ENCODE results near the gene NR5A1. TPM values are rescaled to one million over a fixed set of nuclear protein-coding genes. Genes with fewer than 3 reads are reported as not detected.

Gene NR5A1
- total RNA-seq, 4 donors from 2014 or later: 0.40 TPM; not detected in 3

DNA sequence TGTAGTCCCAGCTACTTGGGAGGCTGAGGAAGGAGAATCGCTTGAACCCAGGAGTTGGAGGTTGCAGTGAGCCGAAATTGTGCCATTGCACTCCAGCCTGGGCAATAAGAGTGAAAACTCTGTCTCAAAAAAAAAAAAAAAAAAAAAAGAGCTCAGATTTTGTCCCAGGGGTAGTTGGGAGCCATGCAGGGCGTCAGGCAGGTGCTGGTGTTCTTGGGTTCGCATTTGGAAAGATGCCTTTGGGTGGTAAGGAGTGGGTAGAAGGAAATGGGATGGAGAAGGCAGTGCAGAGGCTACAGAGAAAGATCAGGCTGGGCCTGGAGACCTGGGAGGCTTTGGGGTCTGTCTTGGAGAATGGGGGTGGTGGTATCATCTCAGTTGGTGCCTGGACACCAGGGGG is 33.0 kb downstream of the NR5A1 start:
- H3K27me3 ChIP-seq: peaks cover 17% of the 10 kb centered on the region
- TF ChIP-seq, protein P1, sequence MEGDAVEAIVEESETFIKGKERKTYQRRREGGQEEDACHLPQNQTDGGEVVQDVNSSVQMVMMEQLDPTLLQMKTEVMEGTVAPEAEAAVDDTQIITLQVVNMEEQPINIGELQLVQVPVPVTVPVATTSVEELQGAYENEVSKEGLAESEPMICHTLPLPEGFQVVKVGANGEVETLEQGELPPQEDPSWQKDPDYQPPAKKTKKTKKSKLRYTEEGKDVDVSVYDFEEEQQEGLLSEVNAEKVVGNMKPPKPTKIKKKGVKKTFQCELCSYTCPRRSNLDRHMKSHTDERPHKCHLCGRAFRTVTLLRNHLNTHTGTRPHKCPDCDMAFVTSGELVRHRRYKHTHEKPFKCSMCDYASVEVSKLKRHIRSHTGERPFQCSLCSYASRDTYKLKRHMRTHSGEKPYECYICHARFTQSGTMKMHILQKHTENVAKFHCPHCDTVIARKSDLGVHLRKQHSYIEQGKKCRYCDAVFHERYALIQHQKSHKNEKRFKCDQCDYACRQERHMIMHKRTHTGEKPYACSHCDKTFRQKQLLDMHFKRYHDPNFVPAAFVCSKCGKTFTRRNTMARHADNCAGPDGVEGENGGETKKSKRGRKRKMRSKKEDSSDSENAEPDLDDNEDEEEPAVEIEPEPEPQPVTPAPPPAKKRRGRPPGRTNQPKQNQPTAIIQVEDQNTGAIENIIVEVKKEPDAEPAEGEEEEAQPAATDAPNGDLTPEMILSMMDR (IDR thresholded peaks at IDR 0.05): no peak
- no peak for TF ChIP-seq POLR2A (IDR thresholded peaks at IDR 0.05)
- H3K9me3 ChIP-seq: no peaks in the 10 kb centered on the region
- intact Hi-C loops (cut with DNase I): no loop called here
- no peaks in the 10 kb centered on the region for H3K36me3 ChIP-seq
- H3K4me3 ChIP-seq (replicated peaks in 1 of 3): no peak overlapping the region
- peaks cover 0 to 8% of the 10 kb centered on the region in 2 donors for H3K4me1 ChIP-seq
- WGBS, 2 donors: 74 to 83% methylated on average over 4 of the region's 4 CpGs
- H3K27ac ChIP-seq: no peak overlapping the region
- no peak for DNase-seq

DNA sequence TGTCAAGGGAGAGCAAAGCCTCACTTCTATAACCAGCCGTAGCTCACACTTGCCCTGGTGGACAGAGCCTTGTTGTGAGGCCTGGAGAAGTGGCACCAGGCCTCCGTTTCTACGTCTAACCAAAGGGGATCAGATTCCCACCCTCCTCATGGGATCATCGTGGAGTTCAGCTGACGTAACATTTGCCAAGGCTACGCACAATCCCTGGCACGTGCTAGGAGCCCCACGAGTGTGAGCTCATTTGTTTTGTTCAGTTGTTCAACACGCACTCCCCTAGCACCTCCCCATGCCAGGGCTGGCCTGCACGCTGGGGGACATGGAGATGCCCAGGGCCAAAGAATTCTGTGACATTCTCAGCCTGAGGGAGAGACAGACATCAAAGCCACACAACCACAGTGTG is 33.9 kb downstream of the NR5A1 start:
- peaks cover 14% of the 10 kb centered on the region for H3K27me3 ChIP-seq

GRCh38 chr9:124472770-124473169 is 34.4 kb downstream of the NR5A1 start:
- Histone ChIP-seq H3K36me3 (no peaks in the 10 kb centered on the region), H3K9me3 (no peaks in the 10 kb centered on the region), H3K27me3 (peaks cover 8% of the 10 kb centered on the region), H3K4me3 (replicated peaks in 1 of 3) (no peak overlapping the region), H3K27ac (no peak overlapping the region), H3K4me1 (peaks cover 0 to 5% of the 10 kb centered on the region in 2 donors)
- intact Hi-C loops (cut with DNase I): no loop called here
- TF ChIP-seq POLR2A (IDR thresholded peaks at IDR 0.05): no peak
- TF ChIP-seq, protein P1 (IDR thresholded peaks at IDR 0.05): no peak
- no peak for DNase-seq
- 55% methylated on average over 7 of the region's 7 CpGs for WGBS, 2 donors

More for the DNA sequence above, 33.9 kb downstream of the NR5A1 start:
- peaks cover 0 to 8% of the 10 kb centered on the region in 2 donors for H3K4me1 ChIP-seq
- intact Hi-C loops (cut with DNase I): no loop called here
- no peak overlapping the region for H3K27ac ChIP-seq
- H3K9me3 ChIP-seq: no peaks in the 10 kb centered on the region
- H3K36me3 ChIP-seq: no peaks in the 10 kb centered on the region
- no peak for DNase-seq
- WGBS, 2 donors: 73 to 81% methylated on average over 10 of the region's 10 CpGs
- no peak overlapping the region for H3K4me3 ChIP-seq (replicated peaks in 1 of 3)
- no peak for TF ChIP-seq POLR2A (IDR thresholded peaks at IDR 0.05)
- TF ChIP-seq, protein P1 (IDR thresholded peaks at IDR 0.05): no peak

- Histone ChIP-seq H3K4me3 (replicated peaks in 1 of 3) (no peak overlapping the region), H3K27ac (no peak overlapping the region), H3K9me3 (no peaks in the 10 kb centered on the region), H3K27me3 (no peaks in the 10 kb centered on the region), H3K4me1 (no peaks in the 10 kb centered on the region), H3K36me3 (no peaks in the 10 kb centered on the region)
- intact Hi-C loops (cut with DNase I): no loop called here
- TF ChIP-seq, protein P1 (IDR thresholded peaks at IDR 0.05): no peak
- no peak for TF ChIP-seq POLR2A (IDR thresholded peaks at IDR 0.05)
- whole genome bisulfite sequencing, 2 donors: 79 to 81% methylated on average over 7 to 9 of the region's 9 CpGs
- no peak for DNase-seq
Observed at GRCh38 chr9:124471761-124472160, 35.4 kb downstream of the NR5A1 start.

DNA sequence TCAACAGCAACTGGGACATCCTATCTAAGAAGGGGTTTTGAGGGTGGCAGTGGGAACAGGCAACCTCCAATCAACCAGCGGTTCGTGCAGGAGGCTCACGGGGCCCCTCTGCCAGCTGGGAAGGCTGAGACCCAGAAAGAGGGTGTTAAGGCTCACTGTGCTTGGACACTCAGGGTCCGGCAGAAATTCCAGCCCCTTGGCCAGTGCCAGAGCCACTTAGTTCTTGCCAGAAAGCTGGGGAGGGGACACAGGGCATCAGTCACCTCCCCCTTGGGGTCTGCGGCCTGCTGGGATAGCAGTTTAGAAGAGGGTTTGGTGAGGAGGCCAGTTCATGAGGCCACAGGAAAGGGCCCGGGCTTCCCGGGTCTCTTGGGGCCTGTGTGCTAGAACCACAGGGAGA is 36.5 kb downstream of the NR5A1 start:
- 69 to 83% methylated on average over 3 to 4 of the region's 7 CpGs for WGBS, 2 donors
- DNase-seq: no peak
- no peaks in the 10 kb centered on the region for H3K4me1 ChIP-seq
- H3K27ac ChIP-seq: no peak overlapping the region
- H3K4me3 ChIP-seq (replicated peaks in 1 of 3): no peak overlapping the region
- H3K9me3 ChIP-seq: no peaks in the 10 kb centered on the region
- TF ChIP-seq, protein P1 (IDR thresholded peaks at IDR 0.05): no peak
- TF ChIP-seq POLR2A (IDR thresholded peaks at IDR 0.05): no peak
- H3K36me3 ChIP-seq: no peaks in the 10 kb centered on the region
- H3K27me3 ChIP-seq: no peaks in the 10 kb centered on the region
- intact Hi-C loops (cut with DNase I): no loop called here

Data from thyroid gland (tissue), 4 donors.